ENCODE measurements around the gene NRF1.

The NRF1 gene

DNA sequence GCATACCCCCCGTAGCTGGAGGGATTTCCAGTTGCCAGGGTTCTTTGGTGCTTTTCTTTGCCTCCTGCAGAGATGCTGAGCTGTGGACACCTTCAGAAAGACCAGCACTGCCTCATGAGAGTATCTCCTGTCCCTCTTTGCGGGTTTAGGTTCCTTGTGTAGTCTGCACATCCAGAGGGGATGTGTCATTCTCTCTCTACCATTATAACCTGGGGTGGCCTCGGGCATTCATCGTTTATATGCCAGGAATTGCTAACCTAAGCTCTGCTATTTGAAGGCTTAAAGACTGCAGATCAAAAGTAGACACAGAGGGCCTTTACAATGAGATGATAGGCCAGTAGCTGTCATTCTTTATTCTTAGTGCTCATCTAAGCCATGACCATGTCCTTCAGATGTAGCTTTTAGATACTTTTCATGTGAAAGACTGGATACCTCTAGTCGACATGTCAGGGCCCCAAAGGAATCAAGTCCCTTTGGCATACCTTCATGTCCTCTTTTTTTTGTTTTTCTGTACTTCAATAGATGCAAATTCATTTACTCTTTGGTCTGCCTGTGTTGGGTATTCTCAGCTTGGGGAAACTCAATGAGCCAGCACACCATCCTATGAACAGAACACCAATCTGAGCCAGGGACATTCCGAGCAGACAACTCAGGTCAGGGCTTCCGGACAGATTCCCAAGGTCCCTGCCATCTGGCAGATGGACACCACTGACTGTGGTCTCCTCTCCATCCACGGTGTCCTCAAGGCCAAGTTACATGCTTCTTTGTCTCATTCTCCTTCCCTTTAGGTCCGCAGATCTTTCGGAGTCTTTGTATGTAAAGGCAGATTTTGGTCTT lies 129.3 kb downstream of the NRF1 start:
- TF ChIP-seq ZNF274 (IDR thresholded peaks at IDR 0.05; ENCODE audit: low read depth, low read length), result no peak

DNA sequence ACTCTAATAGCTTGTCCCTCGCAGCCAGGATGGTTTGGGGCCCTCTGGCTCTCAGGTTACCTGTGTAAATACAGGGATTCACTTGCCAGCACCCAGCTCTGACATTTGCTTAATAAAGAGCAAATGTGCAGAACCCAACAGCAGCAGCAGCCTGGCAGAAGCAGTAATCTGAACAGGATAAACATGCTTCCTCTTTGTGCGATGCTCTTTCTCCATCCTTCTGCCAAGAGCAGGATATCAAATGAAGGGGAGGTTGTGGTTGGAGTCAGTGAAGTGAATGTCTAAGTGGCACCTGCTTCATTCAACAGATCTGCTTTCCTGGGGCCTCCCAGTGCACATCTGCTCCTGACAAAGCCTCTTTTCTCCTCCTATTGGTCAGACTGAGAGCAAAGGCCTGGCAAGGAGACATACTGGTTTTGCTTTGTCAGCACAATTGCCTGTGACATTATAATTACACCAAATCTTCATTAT lies 130.3 kb downstream of the NRF1 start:
- TF ChIP-seq ZNF274 (IDR thresholded peaks at IDR 0.05; ENCODE audit: low read depth, low read length), result no peak
- H3K4me3 ChIP-seq (ENCODE audit: low read length), result no peak overlapping the region

More for the DNA sequence above, 129.3 kb downstream of the NRF1 start:
- H3K4me3 ChIP-seq (ENCODE audit: low read length), result no peak overlapping the region

DNA sequence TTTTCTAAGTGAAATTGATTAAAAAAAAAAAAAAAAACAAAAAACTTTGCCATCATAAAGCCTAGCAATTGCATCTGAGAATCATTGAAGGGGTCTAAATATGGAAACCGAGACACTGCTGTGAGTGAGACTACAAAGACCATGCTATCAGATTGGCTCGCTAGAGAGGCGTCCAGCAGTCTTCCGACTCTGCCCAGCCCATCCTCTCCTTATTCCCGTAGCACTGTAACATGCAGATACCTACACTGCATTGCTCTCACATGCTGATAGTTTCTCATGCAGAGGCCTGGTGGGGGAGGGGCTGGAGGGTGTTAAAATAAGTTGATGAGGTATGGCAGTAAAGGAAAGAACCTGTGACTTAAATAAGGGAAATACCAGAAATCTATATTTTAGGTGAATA lies 130.7 kb downstream of the NRF1 start:
- H3K4me3 ChIP-seq (ENCODE audit: low read length), result no peak overlapping the region
- no peak for TF ChIP-seq ZNF274 (IDR thresholded peaks at IDR 0.05; ENCODE audit: low read depth, low read length)

DNA sequence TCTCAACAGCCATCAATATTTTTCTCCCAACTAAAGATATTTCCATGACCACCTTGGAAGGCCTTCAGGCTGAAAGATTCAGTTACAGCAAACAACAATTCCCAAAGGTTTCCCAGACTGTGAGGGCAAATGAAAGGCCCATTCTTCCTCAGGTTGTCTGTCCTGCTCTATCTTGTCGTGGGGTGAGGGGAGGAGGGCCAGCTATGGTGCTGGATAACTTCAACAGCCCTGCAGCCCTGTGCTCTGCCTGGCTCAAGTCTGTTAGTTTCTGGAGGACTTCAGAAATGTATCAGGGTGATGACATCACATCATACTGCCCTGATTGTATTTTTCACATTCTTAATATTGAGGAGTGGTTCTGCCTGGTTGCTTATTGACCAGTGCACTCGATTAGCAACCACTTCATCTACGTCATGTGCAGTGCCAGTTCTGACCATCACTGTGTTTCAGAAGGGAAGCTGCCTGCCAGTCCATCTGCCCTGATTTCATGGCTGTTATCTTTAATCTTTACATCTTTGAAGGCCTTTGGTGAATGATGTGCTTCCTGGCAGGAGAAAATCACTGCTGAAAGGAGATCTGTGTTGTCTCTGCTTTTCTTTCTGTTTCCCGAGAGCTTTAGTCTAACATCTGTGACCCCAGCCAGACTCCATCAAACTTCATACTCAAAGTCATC lies 135.5 kb downstream of the NRF1 start:
- no peak overlapping the region for H3K4me3 ChIP-seq (ENCODE audit: low read length)
- TF ChIP-seq ZNF274 (IDR thresholded peaks at IDR 0.05; ENCODE audit: low read depth, low read length), result no peak

DNA sequence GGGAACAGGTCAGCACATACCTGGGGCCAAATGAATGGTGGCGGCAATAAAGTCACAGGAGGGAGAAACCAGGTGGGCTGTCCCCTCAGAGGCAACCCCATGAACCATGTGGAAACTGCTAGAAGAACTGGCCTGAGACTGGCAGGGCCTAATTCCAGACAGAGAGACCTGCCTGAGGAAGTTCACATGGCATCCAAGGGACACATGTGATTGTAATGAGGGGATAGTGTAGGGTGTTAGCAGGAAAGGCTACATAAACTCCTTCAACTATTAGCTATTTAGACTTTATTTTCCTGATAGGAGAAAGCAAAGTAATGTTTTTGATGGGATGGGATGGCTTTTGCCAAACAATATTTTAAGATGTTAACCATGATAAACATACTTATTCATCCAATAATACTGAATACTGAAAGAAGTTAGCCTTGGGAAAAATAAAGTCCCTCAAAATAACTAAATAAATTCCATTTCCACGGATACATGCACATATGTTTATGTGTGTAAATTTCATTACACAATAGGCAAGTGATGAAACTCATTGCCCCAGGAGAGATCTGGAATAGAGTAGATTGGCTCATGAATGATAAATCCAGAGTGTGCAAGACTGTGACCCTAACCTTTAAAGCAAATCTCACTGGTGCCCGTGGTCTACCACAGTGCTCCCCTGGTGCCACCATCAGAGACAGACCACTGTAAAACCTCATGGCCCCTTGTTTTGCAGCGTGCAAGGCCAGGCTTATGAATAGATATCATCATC lies 137.0 kb downstream of the NRF1 start:
- no peak for TF ChIP-seq ZNF274 (IDR thresholded peaks at IDR 0.05; ENCODE audit: low read depth, low read length)
- no peak overlapping the region for H3K4me3 ChIP-seq (ENCODE audit: low read length)

DNA sequence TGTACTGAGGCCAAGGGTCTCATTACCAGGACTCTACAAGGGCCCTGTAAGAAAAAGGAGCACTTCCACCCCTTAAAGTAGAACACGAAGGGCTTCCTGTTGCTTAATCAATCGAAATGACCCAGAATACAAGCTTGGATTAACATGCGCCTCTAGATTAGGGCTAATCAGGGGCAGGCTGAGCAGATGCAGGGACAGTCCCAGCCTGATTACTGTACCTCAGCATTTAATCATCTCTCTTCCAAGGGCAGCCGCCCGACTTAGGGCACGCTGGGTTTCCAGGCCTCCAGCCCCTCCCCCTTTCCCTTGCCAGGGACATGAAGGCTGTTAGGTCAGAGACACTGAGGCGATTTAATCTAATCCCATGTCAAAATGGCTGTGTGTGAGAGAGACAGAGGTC lies 138.6 kb downstream of the NRF1 start:
- no peak for TF ChIP-seq ZNF274 (IDR thresholded peaks at IDR 0.05; ENCODE audit: low read depth, low read length)

DNA sequence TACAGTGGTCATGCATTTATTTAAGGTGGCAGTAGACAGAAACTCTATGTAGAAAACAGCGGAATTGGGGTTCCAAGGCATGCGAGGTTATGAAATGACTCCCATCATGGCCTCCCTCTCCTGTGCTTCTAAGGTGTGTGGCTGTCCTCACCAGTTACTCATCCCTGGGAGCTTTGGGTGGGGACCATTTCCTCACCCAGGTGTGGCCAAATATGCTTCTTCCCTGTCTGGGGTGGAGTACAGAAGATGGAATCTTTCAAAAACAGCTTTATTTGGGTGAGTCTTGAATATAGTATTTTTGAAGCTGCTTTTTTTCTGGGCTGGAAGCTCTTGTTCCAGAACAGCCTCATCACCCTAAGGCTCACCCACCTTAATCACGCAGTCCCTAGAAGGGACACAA lies 139.0 kb downstream of the NRF1 start:
- no peak overlapping the region for H3K4me3 ChIP-seq (ENCODE audit: low read length)
- no peak for TF ChIP-seq ZNF274 (IDR thresholded peaks at IDR 0.05; ENCODE audit: low read depth, low read length)

More for the DNA sequence above, 138.6 kb downstream of the NRF1 start:
- no peak overlapping the region for H3K4me3 ChIP-seq (ENCODE audit: low read length)

DNA sequence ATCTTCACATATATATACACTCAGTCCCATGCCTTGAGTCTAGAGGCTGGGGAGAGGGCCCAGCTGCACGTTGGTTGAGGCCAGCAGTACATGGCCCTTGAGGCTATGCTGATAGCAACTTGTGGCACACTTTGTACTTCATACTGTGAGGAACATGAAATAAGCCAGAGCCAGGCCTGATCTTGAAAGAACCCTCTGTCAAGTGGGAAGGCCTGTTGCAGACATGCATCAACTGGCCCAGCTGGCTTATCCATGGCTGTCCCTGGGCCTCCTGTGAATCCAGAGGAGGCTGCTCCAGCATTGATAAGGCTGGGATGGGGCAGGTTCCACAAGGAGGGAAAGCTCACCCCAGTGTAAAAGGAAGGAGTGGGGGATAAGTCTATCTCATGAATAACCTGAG lies 140.4 kb downstream of the NRF1 start:
- H3K4me3 ChIP-seq (ENCODE audit: low read length), result no peak overlapping the region
- TF ChIP-seq ZNF274 (IDR thresholded peaks at IDR 0.05; ENCODE audit: low read depth, low read length), result no peak

DNA sequence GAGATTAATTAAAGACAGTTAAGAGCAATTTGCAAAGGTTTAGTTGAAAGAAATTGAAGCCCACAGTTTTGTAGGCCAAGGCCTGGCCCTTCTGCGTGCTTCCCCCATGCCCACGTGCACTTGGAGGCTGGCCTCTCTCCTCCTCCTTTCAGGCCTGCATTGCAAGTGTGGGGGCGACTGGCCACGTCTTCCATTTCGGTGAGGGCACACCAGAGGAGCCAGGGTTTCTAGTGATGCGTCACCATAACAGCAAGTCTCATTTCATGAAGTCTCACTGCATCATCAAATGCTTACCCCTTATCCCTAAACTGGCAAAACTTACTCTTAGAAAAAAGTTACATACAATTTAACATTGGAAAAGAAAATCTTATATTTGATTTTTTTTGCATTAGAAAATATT lies 141.2 kb downstream of the NRF1 start:
- H3K4me3 ChIP-seq (ENCODE audit: low read length), result no peak overlapping the region
- no peak for TF ChIP-seq ZNF274 (IDR thresholded peaks at IDR 0.05; ENCODE audit: low read depth, low read length)

DNA sequence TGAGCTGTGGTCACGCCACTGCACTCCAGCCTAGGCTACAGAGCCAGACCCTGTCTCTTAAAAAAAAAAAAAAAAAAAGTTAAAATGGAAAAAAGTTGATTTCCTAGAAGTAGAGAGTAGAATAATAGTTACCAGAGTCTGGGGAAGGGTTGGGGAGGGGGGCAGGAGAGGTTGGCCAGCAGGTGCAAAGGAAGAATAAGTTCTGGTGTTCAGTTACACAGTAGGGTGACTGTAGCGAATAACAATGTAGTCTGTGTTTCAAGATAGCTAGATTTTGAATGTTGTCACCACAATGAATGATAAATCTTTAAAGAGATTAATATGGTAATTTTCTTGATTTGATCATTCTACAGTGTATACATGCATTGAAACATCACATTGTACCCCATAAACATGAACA lies 142.9 kb downstream of the NRF1 start:
- TF ChIP-seq ZNF274 (IDR thresholded peaks at IDR 0.05; ENCODE audit: low read depth, low read length), result no peak
- no peak overlapping the region for H3K4me3 ChIP-seq (ENCODE audit: low read length)

DNA sequence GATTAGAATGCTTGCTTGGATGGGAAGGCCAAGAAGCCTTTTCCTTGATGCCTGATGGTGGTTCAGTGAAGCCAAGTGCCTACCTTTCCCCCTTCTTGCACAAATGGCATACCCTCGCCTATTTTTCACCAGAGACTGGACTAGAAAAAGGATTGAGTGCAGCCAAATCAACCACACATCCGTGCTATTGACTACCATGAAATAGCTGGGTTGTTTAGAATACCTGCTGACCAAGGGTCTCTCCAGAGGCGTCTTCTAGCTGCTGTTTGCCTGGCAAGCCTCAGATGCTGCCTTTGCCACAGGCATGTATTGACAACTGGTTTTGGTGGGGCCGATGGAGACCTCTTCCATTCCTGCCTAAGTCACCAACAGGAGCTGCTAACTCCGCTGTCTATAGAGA lies 146.5 kb downstream of the NRF1 start:
- no peak for TF ChIP-seq ZNF274 (IDR thresholded peaks at IDR 0.05; ENCODE audit: low read depth, low read length)
- no peak overlapping the region for H3K4me3 ChIP-seq (ENCODE audit: low read length)

DNA sequence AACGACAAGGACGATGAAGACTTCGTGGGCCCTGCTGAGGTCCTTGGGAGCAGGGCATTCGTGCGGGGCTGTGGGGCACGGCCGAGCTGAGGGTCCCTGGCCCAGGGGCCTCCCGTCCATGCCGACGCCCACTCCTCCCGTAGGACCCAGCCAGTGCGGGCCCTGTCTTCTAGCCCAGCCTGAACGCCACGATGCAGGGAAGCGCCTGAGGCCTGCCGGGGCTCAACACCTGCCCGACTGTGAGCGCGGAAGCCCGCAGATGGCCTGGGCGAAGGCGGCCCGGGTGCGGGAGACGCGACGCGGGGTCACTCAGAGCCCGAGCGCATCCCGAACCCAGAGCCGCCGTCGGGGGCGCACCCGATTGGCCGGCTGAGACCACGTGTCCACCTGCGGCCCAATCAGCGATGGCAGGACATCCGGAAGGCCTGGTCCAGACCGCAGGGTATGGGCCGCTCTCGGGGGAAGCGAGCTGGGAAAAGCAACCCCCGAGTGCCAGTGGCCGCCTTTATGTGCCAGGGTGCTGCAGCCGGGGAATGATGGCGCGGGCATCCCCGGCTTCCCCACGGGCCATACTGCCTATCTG lies 151.0 kb downstream of the NRF1 start:
- no peak for TF ChIP-seq ZNF274 (IDR thresholded peaks at IDR 0.05; ENCODE audit: low read depth, low read length)
- H3K4me3 ChIP-seq (ENCODE audit: low read length), result no peak overlapping the region

DNA sequence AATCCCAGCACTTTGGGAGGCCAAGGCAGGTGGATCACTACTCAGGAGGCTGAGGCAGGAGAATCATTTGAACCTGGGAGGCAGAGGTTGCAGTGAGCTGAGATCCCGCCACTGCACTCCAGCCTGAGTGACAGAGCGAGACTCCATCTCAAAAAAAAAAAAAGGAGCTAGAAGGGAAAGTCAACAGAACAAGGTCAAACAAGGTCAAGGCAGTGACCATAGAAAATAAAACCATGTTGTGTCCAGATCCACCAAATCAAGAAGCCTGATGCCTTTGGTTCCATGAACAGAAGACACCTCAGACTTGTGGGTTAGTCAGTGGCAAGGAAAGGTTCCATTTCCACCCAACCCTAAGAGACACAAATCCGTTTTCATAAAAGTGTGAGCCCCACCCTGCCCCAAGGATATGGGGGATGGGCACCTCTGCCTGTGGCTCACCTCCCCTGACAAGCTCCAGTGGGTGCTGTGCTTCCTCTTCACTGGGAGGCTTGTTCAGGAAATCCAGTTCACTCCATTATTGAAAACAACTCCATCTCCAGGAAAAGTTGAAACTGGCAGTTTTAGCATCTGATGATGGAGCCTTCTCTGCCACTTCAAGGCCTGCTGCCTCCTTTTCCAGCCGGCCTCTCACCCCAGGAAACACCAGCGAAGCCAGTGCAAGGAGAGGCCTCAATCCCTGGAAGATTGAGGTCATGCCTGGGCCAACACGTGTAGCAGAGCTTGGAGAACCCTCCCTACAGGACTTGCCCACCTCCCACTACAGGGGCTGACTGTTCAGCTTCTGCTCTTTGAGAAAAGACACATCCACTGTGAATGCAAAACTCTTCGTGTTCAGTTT lies 152.9 kb downstream of the NRF1 start:
- no peak overlapping the region for H3K4me3 ChIP-seq (ENCODE audit: low read length)
- no peak for TF ChIP-seq ZNF274 (IDR thresholded peaks at IDR 0.05; ENCODE audit: low read depth, low read length)
